ENCODE measurements around the gene MAP3K12. TPM values are rescaled to one million over a fixed set of nuclear protein-coding genes. Genes with fewer than 3 reads are reported as not detected.
"Not testable (repeated sequence)": the region's sequence is repeated elsewhere in the genome, so short reads cannot be mapped to it uniquely, and the experiment has no call there.

Gene MAP3K12
- 2.0 TPM for total RNA-seq

- no peak for ATAC-seq
Observed at GRCh38 chr12:53499266-53500141, at the start of gene MAP3K12. Gene MAP3K12, minus strand, starts transcription at chr12:53499458. Its CDS starts 12,067 bp downstream, at chr12:53487391.

GRCh38 chr12:53548354-53548753, 49.1 kb upstream of the MAP3K12 start:
- ATAC-seq, result not testable (repeated sequence)

DNA sequence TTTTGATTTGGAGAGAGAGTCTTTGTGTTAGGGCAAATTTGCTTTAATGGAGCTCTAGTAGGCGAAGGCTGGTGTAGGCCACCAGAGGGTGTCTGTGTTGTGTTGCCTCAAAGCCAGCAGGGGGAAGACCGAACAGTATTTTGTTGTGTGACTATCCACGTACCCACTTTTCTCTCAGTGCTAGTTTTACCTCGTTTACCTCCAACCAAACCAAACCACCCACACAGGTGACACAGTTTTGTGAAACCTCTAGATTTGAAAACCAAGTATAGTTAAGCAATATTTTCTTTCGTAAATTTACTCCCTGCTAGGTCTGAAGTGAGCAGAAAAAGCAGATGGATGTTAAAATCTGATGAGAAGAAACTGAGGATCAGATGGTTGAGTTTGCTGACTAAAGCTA, 44.3 kb upstream of the MAP3K12 start:
- peak; percentile 85 for ATAC-seq

DNA sequence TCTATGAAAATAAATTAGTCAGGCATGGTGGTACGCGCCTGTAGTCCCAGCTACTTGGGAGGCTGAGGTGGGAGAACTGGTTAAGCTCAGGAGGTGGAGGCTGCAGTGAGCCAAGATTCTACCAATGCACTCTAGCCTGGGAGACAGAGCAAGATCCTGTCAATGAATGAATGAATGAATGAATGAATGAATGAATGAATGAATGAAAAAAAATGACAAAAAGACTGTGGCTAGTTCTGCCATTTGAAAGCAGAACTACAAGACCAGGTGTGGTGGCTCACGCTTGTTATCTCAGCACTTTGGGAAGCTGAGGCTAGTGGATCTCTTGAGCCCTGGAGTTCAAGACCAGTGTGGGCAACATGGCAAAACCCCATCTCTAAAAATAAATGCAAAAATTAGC, 40.3 kb upstream of the MAP3K12 start:
- no peak for ATAC-seq

DNA sequence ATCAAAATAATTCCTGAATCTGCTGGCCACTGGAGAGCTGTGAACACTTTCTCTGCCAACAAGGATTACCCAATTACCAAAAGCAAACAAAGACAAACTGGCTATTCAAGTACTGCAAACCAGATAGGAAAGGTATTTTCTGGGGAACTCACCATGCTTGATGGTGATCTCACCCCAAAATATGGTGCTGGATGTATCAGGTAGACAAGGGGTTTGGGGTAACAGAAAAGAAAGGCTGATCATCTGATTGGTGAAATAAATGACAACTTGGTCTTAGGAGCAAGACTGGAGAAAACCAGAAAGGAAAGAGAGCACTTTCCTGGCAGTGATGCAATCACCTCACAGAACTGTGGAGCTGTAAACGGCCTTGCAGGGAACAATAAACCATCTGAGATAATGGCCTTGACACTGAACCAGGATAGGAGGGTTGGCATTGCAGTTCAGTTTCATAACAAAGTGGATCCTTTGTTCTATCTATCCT, 39.0 kb upstream of the MAP3K12 start:
- ATAC-seq, result peak; percentile 76

GRCh38 chr12:53536962-53537361, 37.7 kb upstream of the MAP3K12 start:
- no peak for ATAC-seq

DNA sequence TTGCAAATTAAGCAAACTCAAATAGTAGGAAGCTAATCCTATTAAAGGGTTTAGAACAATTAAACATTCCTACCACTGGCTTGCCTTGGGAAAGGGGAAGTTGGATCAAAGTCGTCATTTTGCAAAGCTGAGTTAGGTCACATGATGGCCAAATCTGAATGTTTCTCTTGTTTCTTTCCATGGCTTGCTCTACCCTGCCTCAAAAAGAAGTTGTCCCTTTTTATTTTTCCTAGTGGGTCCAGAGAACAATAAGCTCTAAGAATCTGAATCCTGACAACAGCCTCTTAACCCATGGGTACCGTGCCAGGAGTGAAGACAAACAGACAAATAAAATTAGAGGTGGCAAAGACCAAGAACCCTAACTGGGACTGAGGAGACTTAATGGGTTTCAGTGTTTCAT, 34.2 kb upstream of the MAP3K12 start:
- ATAC-seq, result no peak

- peak; percentile 34 for ATAC-seq
Observed at GRCh38 chr12:53532524-53533445, 33.5 kb upstream of the MAP3K12 start.

DNA sequence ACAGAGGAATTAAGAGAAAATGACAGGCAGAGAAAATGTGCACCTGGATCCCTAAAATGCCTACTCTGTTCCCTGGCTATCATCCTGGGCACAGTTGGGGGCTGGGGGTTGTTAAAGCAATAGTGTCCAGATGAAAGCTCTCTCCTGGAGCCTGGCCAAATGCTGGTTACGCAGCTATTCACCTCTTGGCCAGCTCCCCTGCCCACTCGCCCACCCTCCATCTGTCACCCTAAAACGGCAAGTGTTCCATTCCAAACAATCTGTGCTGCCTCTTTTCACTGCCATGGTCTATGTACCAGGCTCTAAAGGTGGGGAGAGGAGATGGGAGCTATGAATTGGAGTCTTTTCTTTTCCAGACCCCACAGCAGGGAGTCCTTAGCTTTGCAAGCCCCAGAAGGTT, 32.8 kb upstream of the MAP3K12 start:
- ATAC-seq, result peak; percentile 21

GRCh38 chr12:53530920-53531319, 31.7 kb upstream of the MAP3K12 start:
- peak; percentile 33 for ATAC-seq

- ATAC-seq, result no peak
Observed at GRCh38 chr12:53530061-53530460, 30.8 kb upstream of the MAP3K12 start.

DNA sequence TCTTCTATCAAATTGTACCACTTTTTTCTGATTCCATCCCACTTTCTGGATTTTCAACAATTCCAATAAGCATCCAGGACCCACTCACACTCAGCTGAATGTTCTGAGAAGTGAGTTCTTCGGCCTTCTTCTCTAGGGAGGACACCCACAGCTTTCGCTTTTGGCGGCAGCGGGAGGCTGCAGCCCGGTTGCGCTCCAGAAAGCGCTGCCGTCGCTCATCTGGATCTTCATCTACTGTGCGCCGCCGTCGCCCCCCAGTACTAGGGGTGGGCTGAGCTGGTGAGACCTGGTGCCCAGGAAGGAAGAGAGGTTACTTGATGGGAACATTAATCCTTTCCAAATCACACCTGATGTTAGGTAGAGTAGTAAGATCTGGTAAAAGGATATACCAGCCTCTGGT, 25.2 kb upstream of the MAP3K12 start:
- no peak for ATAC-seq

GRCh38 chr12:53523131-53523530, 23.9 kb upstream of the MAP3K12 start:
- no peak for ATAC-seq

DNA sequence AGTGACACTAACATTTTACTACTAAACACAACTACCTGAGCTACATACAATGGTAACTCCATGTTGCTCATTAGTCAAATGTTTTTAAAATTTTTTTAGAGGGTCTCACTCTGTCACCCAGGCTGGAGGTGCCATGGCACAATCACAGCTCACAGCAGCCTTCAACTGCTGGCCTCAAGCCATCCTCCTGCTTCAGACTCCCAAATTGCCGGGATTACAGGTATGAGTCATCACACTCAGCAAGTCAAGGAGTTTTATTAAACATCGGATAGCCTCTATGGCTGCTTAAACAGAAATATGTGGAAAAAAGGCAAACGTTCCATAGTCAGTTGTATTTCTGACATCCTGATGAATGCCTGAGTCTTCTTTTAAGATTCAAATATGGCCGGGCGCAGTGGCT, 19.1 kb upstream of the MAP3K12 start:
- ATAC-seq, result no peak

DNA sequence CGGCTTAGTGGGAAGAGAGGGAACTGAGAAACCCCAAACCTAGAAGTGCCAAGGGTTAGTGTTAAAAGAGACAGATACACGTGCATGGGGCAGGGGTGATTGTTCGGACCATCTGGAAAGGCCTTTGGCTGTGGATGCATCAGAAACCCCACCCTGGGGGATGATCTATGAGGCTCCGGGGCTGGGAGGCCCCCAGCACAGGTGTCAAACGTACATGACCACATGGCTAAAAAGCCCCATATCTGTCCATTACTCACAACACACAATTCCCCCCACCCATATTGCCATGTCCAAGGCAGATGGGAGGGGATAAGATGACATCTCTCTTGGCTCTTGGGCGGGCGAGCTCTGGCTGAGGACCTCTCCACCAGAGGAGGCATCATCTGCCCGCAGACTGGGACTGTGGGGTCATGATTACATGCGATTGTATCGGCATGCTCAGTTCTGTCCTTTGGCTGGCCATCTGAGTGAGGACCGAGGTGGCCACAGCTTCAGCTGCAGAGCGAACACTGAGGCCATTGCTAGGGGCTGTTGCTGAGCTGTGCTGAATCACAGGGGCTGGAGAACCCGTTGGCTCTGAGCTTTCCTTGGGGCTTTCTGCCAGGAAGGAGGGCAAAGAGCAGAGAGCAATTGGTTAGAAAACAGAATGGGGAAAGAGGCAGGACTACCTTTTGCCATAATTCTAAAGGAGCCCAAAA, 17.6 kb upstream of the MAP3K12 start:
- ATAC-seq, result no peak

DNA sequence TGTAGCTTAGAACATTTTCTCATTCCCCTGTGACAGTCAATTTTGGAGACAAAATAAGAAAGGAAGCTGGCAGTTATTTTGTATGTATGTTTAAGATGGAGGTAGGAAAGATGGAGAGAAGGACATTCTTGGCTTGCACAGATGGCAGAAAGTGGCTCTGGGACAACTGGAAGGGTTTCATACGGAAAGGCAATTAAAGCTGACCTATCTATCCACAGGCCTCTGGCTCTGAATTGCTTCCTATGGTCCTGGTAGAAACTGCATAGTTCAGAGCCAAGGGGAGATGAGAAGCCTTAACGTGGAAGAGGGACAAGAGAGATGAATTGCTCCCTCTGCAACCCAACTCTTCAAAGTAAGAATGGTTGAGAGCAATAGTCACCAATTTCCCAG, 16.0 kb upstream of the MAP3K12 start:
- no peak for ATAC-seq

GRCh38 chr12:53514628-53515290, 15.5 kb upstream of the MAP3K12 start:
- ATAC-seq, result peak; percentile 21

- ATAC-seq, result no peak
Observed at GRCh38 chr12:53513712-53514410, 14.6 kb upstream of the MAP3K12 start.

- no peak for ATAC-seq
Observed at GRCh38 chr12:53510181-53510812, 11.0 kb upstream of the MAP3K12 start.

- peak; percentile 79 for ATAC-seq
Observed at GRCh38 chr12:53508534-53509170, 9.4 kb upstream of the MAP3K12 start.

- ATAC-seq, result no peak
Observed at GRCh38 chr12:53507603-53507885, 8.3 kb upstream of the MAP3K12 start.

Data from esophagus mucosa (tissue), 1 donor.